Esophagus (tissue), 2 donors: ENCODE measurements around the gene CRABP2. TPM values are rescaled to one million over a fixed set of nuclear protein-coding genes. Genes with fewer than 3 reads are reported as not detected.

ENCODE experiments used
- H3K27ac ChIP-seq, 2 donors: one replicate each; pipeline ENCODE4 v1.5.1; 2013; ENCODE audit warnings: low read depth in 2 of 2, mild to moderate bottlenecking in 2 of 2, inconsistent platforms in 1 of 2, low read length in 1 of 2, moderate library complexity in 1 of 2
- H3K27me3 ChIP-seq, 2 donors: one replicate each; pipeline ENCODE4 v1.6.1; 2013; ENCODE audit warnings: low read length in 2 of 2, control low read depth in 1 of 2, mild to moderate bottlenecking in 1 of 2; ENCODE audit not compliant: insufficient read depth in 2 of 2, control insufficient read depth in 1 of 2
- H3K36me3 ChIP-seq, 2 donors: one replicate each; pipeline ENCODE4 v1.6.1; 2013; ENCODE audit warnings: low read length in 1 of 2; ENCODE audit not compliant: control insufficient read depth in 2 of 2, insufficient read depth in 2 of 2
- H3K4me1 ChIP-seq, 2 donors: one replicate each; pipeline ENCODE4 v1.6.1; 2013; ENCODE audit warnings: low read length in 1 of 2; ENCODE audit not compliant: control insufficient read depth in 2 of 2, insufficient read depth in 2 of 2
- H3K4me3 ChIP-seq, 2 donors: one replicate each; pipeline ENCODE4 v1.5.1; 2013; ENCODE audit warnings: low read length in 2 of 2, mild to moderate bottlenecking in 2 of 2, low read depth in 1 of 2, moderate library complexity in 1 of 2
- H3K9me3 ChIP-seq, 2 donors: one replicate each; pipeline ENCODE4 v1.6.1; 2013; ENCODE audit warnings: mild to moderate bottlenecking in 2 of 2, low read depth in 1 of 2, low read length in 1 of 2, moderate library complexity in 1 of 2; ENCODE audit not compliant: control insufficient read depth in 2 of 2, insufficient read depth in 1 of 2
- WGBS, 2 donors: extraction: QIAGEN DNeasy Blood & Tissue Kit; methylation state at CpG; one replicate each; pipeline ENCODE4 v1.1.7; 2013; 5-methylcytosine and 5-hydroxymethylcytosine counted together
- polyA plus RNA-seq, 2 donors: library from polyadenylated mRNA; stranded (reverse); fragments of 200-250 nt; gene quantifications; one replicate each; pipeline ENCODE4 v1.2.3, GENCODE V29; 2013
- donor health status: healthy with polysubstance abuse.
- donor health status: Bipolar disorder and iron deficiency.

CRABP2 gene
- polyA plus RNA-seq, 2 donors = 1,310 to 1,799 TPM

GRCh38 chr1:156742801-156743200, 37.4 kb upstream of the CRABP2 start:
- Histone ChIP-seq H3K27me3 (no peaks in the 10 kb centered on the region), H3K9me3 (no peaks in the 10 kb centered on the region), H3K4me1 (peaks cover 3 to 7% of the 10 kb centered on the region in 2 donors), H3K4me3 (no peak overlapping the region), H3K27ac (peak overlapping the region in 1 of 2 donors; percentile 0), H3K36me3 (peaks cover 5 to 26% of the 10 kb centered on the region in 2 donors)
- 92 to 93% methylated on average over 4 of the region's 4 CpGs for WGBS, 2 donors

DNA sequence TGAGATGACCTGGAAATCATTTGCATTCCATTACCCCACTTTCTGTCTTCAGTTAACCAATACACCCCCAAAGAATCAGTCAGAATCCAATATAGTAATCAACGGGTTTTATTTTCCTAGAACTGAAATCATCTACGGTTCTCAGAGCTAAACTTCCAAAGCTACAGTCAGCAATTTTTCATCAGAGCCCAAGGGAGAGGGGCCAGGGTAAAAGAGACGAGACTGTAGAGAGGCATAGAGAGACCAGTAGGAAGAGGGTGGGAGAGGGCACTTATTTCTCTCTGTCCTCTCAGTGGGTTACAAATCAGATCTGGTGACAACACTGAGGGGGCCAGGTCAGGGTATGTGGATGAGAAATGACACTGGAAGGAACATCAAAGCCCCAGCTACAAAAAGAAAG, 36.6 kb upstream of the CRABP2 start:
- H3K9me3 ChIP-seq = no peaks in the 10 kb centered on the region
- peaks cover 3% of the 10 kb centered on the region in 2 donors for H3K4me1 ChIP-seq
- H3K27ac ChIP-seq = peak overlapping the region in 1 of 2 donors; percentile 95
- no peaks in the 10 kb centered on the region for H3K27me3 ChIP-seq
- peaks cover 5 to 32% of the 10 kb centered on the region in 2 donors for H3K36me3 ChIP-seq
- 80 to 88% methylated on average over 3 of the region's 3 CpGs for WGBS, 2 donors
- H3K4me3 ChIP-seq = no peak overlapping the region

- H3K36me3 ChIP-seq = peaks cover 6 to 35% of the 10 kb centered on the region in 2 donors
- 43 to 44% methylated on average over 8 of the region's 8 CpGs for WGBS, 2 donors
- H3K4me3 ChIP-seq = peak overlapping the region; percentile 14 to 37
- peaks cover 3% of the 10 kb centered on the region in 2 donors for H3K4me1 ChIP-seq
- H3K9me3 ChIP-seq = no peaks in the 10 kb centered on the region
- peak overlapping the region; percentile 95 to 97 for H3K27ac ChIP-seq
- H3K27me3 ChIP-seq = no peaks in the 10 kb centered on the region
Observed at GRCh38 chr1:156741481-156741983, 36.1 kb upstream of the CRABP2 start.

GRCh38 chr1:156740741-156741480, 35.5 kb upstream of the CRABP2 start, which contains the start of gene MRPL24:
MRPL24 (minus strand) TSS chr1:156741088; CDS start chr1:156738704, 2,384 bp downstream.
- WGBS, 2 donors = 0% methylated on average over 38 of the region's 38 CpGs
- H3K27me3 ChIP-seq = no peaks in the 10 kb centered on the region
- peak within 1 kb of the TSS; percentile 95 to 97 for H3K27ac ChIP-seq
- H3K4me1 ChIP-seq = peaks cover 0 to 2% of the 10 kb centered on the region in 2 donors
- peaks cover 10 to 35% of the 10 kb centered on the region in 2 donors for H3K36me3 ChIP-seq
- H3K9me3 ChIP-seq = no peaks in the 10 kb centered on the region
- peak within 1 kb of the TSS; percentile 76 to 79 for H3K4me3 ChIP-seq

DNA sequence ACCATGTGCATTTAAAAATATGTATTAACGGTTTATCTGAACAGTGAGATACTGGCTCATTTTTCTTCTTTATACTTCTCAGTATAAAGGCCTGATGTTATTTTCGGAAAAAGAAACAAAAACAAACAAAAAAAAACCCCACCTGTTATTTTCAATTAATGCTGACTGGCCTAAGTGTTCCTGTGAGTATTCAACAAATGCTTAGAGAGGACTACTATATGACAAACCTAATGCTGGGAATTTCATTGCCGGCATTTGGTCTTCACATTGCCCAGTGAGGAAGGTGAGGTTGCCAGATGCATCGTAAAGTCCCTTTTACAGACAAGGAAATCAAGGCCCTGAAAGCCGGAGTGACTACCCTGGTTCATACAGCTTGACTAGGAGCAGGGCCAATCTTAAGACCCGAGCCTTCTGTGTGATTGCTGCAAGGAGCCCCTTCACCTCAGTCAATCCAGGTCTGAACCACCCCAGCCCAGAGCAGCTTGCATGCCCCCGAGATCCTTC, 34.9 kb upstream of the CRABP2 start:
- Histone ChIP-seq H3K36me3 (peaks cover 10 to 38% of the 10 kb centered on the region in 2 donors), H3K27me3 (no peaks in the 10 kb centered on the region), H3K4me3 (peak overlapping the region; percentile 76 to 79), H3K9me3 (no peaks in the 10 kb centered on the region), H3K27ac (peak overlapping the region; percentile 69 to 85), H3K4me1 (no peaks in the 10 kb centered on the region)
- WGBS, 2 donors = 12 to 14% methylated on average over 7 of the region's 7 CpGs

- Histone ChIP-seq H3K27ac (no peak overlapping the region), H3K27me3 (no peaks in the 10 kb centered on the region), H3K36me3 (peaks cover 11 to 33% of the 10 kb centered on the region in 2 donors), H3K4me3 (no peak overlapping the region), H3K9me3 (no peaks in the 10 kb centered on the region), H3K4me1 (no peaks in the 10 kb centered on the region)
- WGBS, 2 donors = 82 to 83% methylated on average over 2 of the region's 2 CpGs
Observed at GRCh38 chr1:156738916-156739315, 33.5 kb upstream of the CRABP2 start.

GRCh38 chr1:156738407-156738806, 33.0 kb upstream of the CRABP2 start:
- Histone ChIP-seq H3K36me3 (peaks cover 13 to 32% of the 10 kb centered on the region in 2 donors), H3K4me1 (no peaks in the 10 kb centered on the region), H3K27me3 (no peaks in the 10 kb centered on the region), H3K27ac (no peak overlapping the region), H3K9me3 (no peaks in the 10 kb centered on the region), H3K4me3 (no peak overlapping the region)
- WGBS, 2 donors = 87 to 95% methylated on average over 10 of the region's 10 CpGs

DNA sequence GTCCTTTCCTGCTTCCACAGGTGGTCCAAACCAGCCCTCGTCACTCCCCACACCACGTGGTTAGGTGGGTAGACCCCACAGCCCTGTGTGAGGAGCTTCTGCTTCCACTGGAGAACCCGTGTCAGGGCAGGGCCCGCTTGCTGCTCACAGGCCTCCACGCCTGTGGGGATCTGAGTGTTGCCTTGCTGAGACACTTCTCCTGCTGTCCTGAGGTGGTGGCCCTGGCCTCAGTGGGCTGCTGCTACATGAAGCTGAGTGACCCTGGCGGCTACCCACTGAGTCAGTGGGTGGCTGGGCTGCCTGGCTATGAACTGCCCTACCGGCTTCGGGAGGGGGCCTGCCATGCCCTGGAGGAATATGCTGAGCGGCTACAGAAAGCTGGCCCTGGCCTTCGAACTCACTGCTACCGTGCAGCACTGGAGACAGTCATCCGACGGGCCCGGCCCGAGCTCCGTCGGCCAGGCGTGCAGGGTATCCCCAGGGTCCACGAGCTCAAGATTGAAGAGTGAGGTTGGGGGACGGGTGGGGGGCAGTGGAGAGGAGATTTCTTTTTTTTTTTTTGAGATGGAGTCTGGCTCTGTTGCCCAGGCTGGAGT, 28.7 kb upstream of the CRABP2 start:
- H3K27ac ChIP-seq = no peak overlapping the region
- 93% methylated on average over 20 of the region's 20 CpGs for WGBS, 2 donors
- H3K9me3 ChIP-seq = no peaks in the 10 kb centered on the region
- peaks cover 8 to 32% of the 10 kb centered on the region in 2 donors for H3K36me3 ChIP-seq
- H3K4me1 ChIP-seq = no peaks in the 10 kb centered on the region
- H3K4me3 ChIP-seq = no peak overlapping the region
- H3K27me3 ChIP-seq = no peaks in the 10 kb centered on the region

DNA sequence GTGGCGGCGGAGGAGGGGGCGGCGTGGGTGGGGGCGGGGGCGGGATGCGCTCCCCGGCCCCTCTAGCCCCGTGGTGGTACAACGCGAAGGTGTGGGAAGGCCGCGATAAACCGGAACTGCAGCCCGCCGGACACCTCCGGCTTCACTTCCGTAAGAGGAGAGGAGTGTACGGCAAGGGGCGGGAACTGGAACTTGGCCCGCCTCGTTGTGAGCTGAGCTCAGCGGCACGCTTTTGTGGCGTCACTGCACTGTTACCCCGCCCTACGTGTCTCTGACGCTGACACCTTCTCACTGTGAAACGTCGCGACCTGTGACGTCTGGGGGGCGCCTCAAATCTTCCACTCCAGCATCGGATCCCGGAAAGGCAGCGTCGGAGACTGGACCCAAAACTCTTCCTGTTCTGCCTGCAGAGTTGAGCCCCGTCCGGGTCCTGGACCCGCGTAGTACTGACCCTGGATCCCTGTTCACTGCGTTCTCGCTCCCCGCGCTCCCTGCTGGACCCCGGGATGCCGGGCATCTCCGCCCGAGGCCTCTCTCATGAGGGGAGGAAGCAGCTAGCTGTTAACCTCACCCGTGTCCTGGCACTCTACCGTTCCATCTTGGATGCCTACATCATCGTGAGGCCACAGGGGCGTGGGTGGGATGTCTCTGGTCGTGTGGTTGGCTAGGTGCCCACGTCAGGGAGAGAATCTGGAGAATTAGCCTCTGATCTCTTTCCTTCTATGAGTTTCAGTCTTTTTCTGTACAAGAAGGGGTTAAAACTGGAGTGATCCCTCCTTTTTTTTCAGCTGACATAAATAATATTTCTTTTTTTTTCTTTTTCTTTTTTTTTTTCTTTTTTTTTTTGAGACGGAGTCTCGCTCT, 23.4 kb upstream of the CRABP2 start, which contains the start of gene ISG20L2:
Gene ISG20L2 (minus strand): TSS at position 168 of the 864 bp plus-strand sequence. CDS start 1,114 bp downstream, outside the sequence.
- 1 to 2% methylated on average over 55 to 57 of the region's 57 CpGs for WGBS, 2 donors
- Histone ChIP-seq H3K4me1 (peaks cover 3 to 11% of the 10 kb centered on the region in 2 donors), H3K36me3 (peaks cover 8 to 13% of the 10 kb centered on the region in 2 donors)

More for the DNA sequence above, 23.4 kb upstream of the CRABP2 start, which contains the start of gene ISG20L2:
- peak within 1 kb of the TSS; percentile 92 to 99 for H3K4me3 ChIP-seq
- no peaks in the 10 kb centered on the region for H3K27me3 ChIP-seq
- no peaks in the 10 kb centered on the region for H3K9me3 ChIP-seq
- H3K27ac ChIP-seq = peak within 1 kb of the TSS; percentile 98
